Lung (tissue), 12 donors: ENCODE results near the gene MRNIP. TPM values are rescaled to one million over a fixed set of nuclear protein-coding genes. Genes with fewer than 3 reads are reported as not detected.

Source experiments
- ATAC-seq: fragments of 200-7000 bp; cut with Tn5 transposase; one replicate; pipeline ENCODE4 v1.9.1; 2020; ENCODE audit warnings: moderate number of reproducible peaks; ENCODE audit not compliant: insufficient read depth, low FRiP score
- DNase-seq, 3 donors: peaks; one replicate each; pipeline ENCODE4 v3.0.0-alpha.2; 2013 to 2017
- H3K27ac ChIP-seq, 2 donors: one replicate each; pipeline ENCODE4 v1.5.1; 2013; ENCODE audit warnings: mild to moderate bottlenecking in 2 of 2, moderate library complexity in 2 of 2, control low read depth in 1 of 2, inconsistent platforms in 1 of 2, low read depth in 1 of 2, low read length in 1 of 2
- H3K27me3 ChIP-seq, 3 donors: one replicate each; pipeline ENCODE4 v1.5.1; 2013; ENCODE audit warnings: low read length in 2 of 3; ENCODE audit not compliant: control insufficient read depth in 3 of 3, insufficient read depth in 3 of 3
- H3K36me3 ChIP-seq, 4 donors: one replicate each; pipeline ENCODE4 v1.5.1; 2013; ENCODE audit warnings: low read length in 4 of 4, mild to moderate bottlenecking in 1 of 4, moderate library complexity in 1 of 4; ENCODE audit not compliant: control insufficient read depth in 4 of 4, insufficient read depth in 4 of 4
- H3K4me1 ChIP-seq, 5 donors: one replicate each; pipeline ENCODE4 v1.5.1; 2013; ENCODE audit warnings: low read length in 5 of 5, mild to moderate bottlenecking in 2 of 5, moderate library complexity in 1 of 5; ENCODE audit not compliant: control insufficient read depth in 5 of 5, insufficient read depth in 5 of 5
- H3K4me3 ChIP-seq: one replicate; pipeline ENCODE4 v1.5.1; 2013; ENCODE audit warnings: mild to moderate bottlenecking, control low read depth, moderate library complexity
- H3K9ac ChIP-seq, 2 donors: one replicate each; pipeline ENCODE4 v1.5.1; 2013; ENCODE audit warnings: low read length in 2 of 2, control low read depth in 1 of 2; ENCODE audit not compliant: insufficient read depth in 1 of 2
- H3K9me3 ChIP-seq, 4 donors: one replicate each; pipeline ENCODE4 v1.5.1; 2013; ENCODE audit warnings: low read length in 3 of 4, mild to moderate bottlenecking in 1 of 4, moderate library complexity in 1 of 4; ENCODE audit not compliant: control insufficient read depth in 4 of 4, insufficient read depth in 3 of 4
- CTCF ChIP-seq: IDR thresholded peaks from 2 replicates; pipeline ENCODE4 v1.5.1; 2012; ENCODE audit warnings: mild to moderate bottlenecking; ENCODE audit errors: control extremely low read depth, extremely low read depth
- WGBS, 2 donors: extraction: QIAGEN DNeasy Blood & Tissue Kit; methylation state at CpG; one replicate each; pipeline ENCODE4 v1.1.7; 2013; 5-methylcytosine and 5-hydroxymethylcytosine counted together
- polyA plus RNA-seq, 2 donors: library from polyadenylated mRNA; stranded (reverse); fragments of 200-250 nt; gene quantifications; one replicate each; pipeline ENCODE4 v1.2.1, GENCODE V29; 2013
- total RNA-seq, 2 donors: library from RNA; depleted of rRNA in 1 of 2; stranded (reverse); fragments of >200 nt in 1 of 2; gene quantifications; one replicate each; pipeline ENCODE4 v1.2.1, GENCODE V29; 2014 to 2021
- donor health status: control.
- donor health status: control.
- donor health status: Bipolar disorder and iron deficiency.
- donor health status: healthy.
- donor health status: DM: yes; HTN: yes; CAD: no.

MRNIP gene
- total and polyA plus RNA-seq, 4 donors, result 15.4 to 51.0 (median 35.4) TPM

GRCh38 chr5:179812135-179812825 lies 46.3 kb downstream of the MRNIP start:
- ATAC-seq (no peak), DNase-seq (no peak)
- peaks cover 0 to 7% (median 0%) of the 10 kb centered on the region in 5 donors for H3K4me1 ChIP-seq
- no peak for TF ChIP-seq CTCF
- no peaks in the 10 kb centered on the region for H3K27me3 ChIP-seq
- no peaks in the 10 kb centered on the region for H3K9me3 ChIP-seq
- no peak overlapping the region for H3K4me3 ChIP-seq
- H3K36me3 ChIP-seq, result peaks cover 0 to 13% (median 3%) of the 10 kb centered on the region in 4 donors
- WGBS, 2 donors, result 96% methylated on average over 27 of the region's 27 CpGs
- no peak overlapping the region for H3K9ac ChIP-seq
- no peak overlapping the region for H3K27ac ChIP-seq

GRCh38 chr5:179806250-179807048 lies 52.2 kb downstream of the MRNIP start, which contains the start of gene MGAT4B:
Gene MGAT4B (minus strand): TSS chr5:179806866. CDS start chr5:179806583, 283 bp downstream.
- peak within 1 kb of the TSS; percentile 95 for H3K4me3 ChIP-seq
- peak within 1 kb of the TSS; percentile 92 to 97 for H3K27ac ChIP-seq
- no peaks in the 10 kb centered on the region for H3K27me3 ChIP-seq
- peaks cover 0 to 4% (median under 1%) of the 10 kb centered on the region in 4 donors for H3K36me3 ChIP-seq
- peaks cover 0 to 18% (median 7%) of the 10 kb centered on the region in 5 donors for H3K4me1 ChIP-seq
- no peaks in the 10 kb centered on the region for H3K9me3 ChIP-seq
- DNase-seq, result peak; percentile 74 to 86 (median 77)
- 1% methylated on average over 51 to 108 of the region's 108 CpGs for WGBS, 2 donors
- peak within 1 kb of the TSS in 1 of 2 donors; percentile 37 for H3K9ac ChIP-seq
- peak; percentile 88 for ATAC-seq
- no peak for TF ChIP-seq CTCF

GRCh38 chr5:179805529-179806249 lies 52.9 kb downstream of the MRNIP start:
- Histone ChIP-seq H3K4me3 (peak overlapping the region; percentile 69), H3K27ac (peak overlapping the region; percentile 85 to 92), H3K4me1 (peaks cover 0 to 18% (median 7%) of the 10 kb centered on the region in 5 donors), H3K36me3 (peaks cover 0 to 7% (median 2%) of the 10 kb centered on the region in 4 donors), H3K9me3 (no peaks in the 10 kb centered on the region), H3K9ac (peak overlapping the region; percentile 28 to 37), H3K27me3 (no peaks in the 10 kb centered on the region)
- 6 to 10% methylated on average over 52 to 65 of the region's 65 CpGs for WGBS, 2 donors
- TF ChIP-seq CTCF, result no peak
- ATAC-seq (peak; percentile 17), DNase-seq (peak; percentile 45 to 60 (median 54))
